HG03520 (cell line): ENCODE results near the gene ST6GALNAC4.
A peak's percentile ranks its signal among the peaks of the same experiment; 100 is the strongest.

Source experiments
- ATAC-seq: cut with Tn5 transposase; IDR thresholded peaks from one replicate; pipeline ENCODE4 v1.9.1; 2021; ENCODE audit warnings: mild to moderate bottlenecking, moderate library complexity; ENCODE audit not compliant: unreplicated experiment

Gene ST6GALNAC4

GRCh38 chr9:127947841-127948710 is 31.2 kb upstream of the ST6GALNAC4 start:
- ATAC-seq = no peak

GRCh38 chr9:127946728-127947127 is 29.9 kb upstream of the ST6GALNAC4 start:
- no peak for ATAC-seq

DNA sequence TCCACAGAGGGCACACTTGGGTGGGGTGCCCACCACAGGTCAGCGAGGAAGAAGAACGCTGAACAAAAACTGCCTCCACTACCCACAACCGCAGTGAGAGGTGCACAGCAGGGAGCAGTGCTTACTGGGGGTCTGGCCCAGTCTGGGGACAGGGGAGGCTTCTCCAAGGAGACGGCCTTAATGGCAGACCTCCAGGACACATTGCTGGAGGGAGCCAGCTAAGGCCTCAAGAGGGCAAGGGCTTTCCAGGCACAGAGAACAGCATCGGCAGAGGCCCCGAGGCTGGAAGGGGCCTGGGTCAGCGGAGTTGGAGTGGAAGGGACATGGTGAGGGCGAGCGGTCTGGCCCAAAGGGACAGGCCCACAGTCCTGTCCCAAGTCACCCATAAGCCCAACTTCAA is 29.1 kb upstream of the ST6GALNAC4 start:
- ATAC-seq = no peak

GRCh38 chr9:127945338-127945737 is 28.5 kb upstream of the ST6GALNAC4 start:
- ATAC-seq = no peak

GRCh38 chr9:127944586-127945218 is 27.9 kb upstream of the ST6GALNAC4 start:
- no peak for ATAC-seq

- no peak for ATAC-seq
Measured at GRCh38 chr9:127943731-127944144, 26.9 kb upstream of the ST6GALNAC4 start.

DNA sequence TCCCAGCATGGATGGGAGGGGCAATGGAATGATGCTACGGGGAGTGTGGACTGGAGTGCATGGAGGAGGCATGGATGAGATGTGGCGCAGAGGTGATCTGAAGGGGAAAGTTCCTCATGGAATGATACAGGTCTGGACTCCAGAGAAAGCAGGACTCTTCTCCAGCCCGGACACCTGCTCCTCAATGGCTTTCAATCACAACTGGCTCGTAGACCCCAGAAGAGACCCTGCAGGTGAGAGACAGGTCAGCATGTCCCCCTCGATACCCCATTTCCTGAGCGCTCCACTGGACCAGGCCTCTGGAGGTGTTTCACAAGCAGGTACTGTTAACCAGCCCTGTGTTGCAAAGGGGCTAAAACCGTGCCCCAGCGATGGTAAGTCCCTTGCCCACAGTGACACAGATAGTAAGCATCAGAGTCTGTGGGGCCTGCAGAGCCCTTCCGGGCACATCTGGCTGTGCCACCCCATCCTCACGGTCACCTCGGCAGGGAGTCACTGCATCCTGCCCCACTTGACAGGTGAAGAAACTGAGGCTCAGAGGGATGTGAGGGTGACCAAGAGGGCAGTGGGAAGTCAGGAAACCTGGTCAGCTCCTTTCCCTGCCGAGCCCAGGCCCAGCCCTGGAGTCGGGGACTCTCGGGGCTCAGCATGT is 26.3 kb upstream of the ST6GALNAC4 start:
- no peak for ATAC-seq

DNA sequence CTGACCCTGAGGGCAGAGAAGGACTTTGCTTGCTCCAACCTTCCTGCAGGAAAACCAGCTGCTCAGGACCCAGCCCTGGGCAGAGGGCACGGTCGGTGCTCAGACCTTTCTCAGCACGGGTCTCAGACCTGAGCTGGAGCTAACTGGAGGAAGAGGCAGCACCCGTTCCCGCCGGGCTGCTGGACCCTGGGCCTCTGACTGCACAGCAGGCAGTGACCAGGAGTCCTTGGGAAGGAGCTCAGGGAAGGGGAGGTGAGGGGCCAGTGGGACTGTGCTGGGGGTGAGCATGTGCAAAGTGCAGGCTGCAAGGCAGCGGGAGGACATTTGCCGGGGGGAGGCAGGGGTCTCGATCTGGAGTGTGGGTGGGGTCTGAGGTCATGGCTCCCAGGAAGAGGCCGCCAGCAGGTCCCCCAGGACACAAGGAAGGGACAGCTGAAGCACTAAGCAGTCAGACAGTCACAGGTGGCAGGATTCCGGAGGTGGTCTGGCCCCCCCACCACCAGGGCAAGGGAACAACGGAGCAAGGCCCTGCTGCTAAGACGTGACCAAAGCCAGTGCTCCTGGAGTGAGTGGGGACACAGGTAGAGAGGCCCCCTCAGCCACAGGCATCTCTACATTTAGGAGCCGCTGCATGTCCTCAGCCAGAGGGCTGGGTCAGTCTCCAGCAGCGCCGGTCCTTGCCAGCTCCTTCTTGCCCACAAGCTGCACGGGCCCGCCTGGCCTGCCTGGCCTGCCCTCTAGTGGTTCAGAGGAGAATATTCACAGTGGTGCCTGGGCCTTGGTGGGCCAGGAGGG is 25.6 kb upstream of the ST6GALNAC4 start:
- no peak for ATAC-seq

DNA sequence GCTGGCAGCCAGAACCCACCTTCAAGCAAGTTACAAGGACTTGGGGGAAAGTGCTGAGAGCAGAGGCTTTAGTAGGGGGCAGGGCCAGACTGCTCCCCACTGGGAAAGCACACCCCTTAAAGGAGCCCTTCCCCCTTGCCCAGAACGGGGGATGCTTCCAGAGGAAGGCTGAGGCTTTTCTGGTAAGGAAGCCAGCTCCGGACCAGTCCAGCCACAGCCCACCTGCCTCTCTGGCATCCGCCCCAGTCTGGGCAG is 25.0 kb upstream of the ST6GALNAC4 start:
- ATAC-seq = no peak

GRCh38 chr9:127941062-127941960 is 24.5 kb upstream of the ST6GALNAC4 start:
- ATAC-seq = no peak

- no peak for ATAC-seq
Measured at GRCh38 chr9:127940593-127940992, 23.8 kb upstream of the ST6GALNAC4 start.

- ATAC-seq = no peak
Measured at GRCh38 chr9:127938298-127938690, 21.5 kb upstream of the ST6GALNAC4 start.

DNA sequence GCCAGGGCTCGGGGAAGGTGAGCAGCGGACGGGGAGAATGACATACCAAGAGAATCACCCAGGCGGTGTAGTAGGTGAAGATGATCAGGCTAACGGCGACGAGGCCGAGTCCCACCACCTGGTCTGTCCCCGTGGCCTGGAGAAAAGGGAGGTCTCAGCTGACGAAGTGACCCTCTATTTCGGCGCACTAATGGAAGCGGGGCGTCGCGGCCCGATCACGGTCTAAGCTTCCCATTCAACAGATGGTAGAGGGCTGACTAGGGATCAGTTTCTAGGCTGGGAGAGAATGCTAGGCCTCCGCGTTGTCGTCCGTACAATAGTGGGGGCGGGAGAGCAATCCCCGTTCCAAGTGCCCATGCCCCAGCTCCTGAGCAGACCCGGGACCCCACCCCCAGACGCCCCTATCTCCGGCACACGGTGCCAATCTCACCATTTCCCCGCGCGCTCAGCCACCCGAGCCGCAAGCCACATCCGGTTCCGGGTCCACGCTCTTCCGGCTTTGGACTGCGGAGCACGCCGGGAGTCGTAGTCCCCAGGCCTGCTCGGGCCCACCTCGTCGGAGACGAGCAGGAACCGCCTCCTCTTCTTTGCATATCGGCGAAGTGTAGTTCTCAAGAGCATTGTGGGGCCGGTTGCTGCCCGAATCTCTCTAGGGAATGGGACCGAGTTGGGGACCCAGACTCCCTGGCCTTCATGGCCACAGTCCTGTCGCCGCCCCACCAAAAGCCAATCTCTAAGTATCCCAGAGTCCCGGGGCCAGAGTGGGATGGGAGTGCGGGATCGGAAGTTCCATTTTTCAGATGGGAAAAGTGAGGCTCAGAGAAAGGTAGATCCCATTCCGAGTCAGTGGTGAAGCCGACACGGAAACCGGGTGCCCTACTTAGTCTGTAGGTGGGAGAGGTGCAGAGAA is 20.8 kb upstream of the ST6GALNAC4 start, which contains the start of gene DPM2:
DPM2 (minus strand) TSS at position 467 of the 910 bp plus-strand sequence; CDS start at position 433, 34 bp downstream.
- peak; percentile 80 for ATAC-seq

GRCh38 chr9:127937056-127937387 is 20.2 kb upstream of the ST6GALNAC4 start:
- no peak for ATAC-seq

- ATAC-seq = no peak
Measured at GRCh38 chr9:127936347-127936852, 19.6 kb upstream of the ST6GALNAC4 start.

- ATAC-seq = no peak
Measured at GRCh38 chr9:127935765-127936221, 19.0 kb upstream of the ST6GALNAC4 start.

- ATAC-seq = no peak
Measured at GRCh38 chr9:127934986-127935385, 18.1 kb upstream of the ST6GALNAC4 start.

- no peak for ATAC-seq
Measured at GRCh38 chr9:127934248-127934647, 17.4 kb upstream of the ST6GALNAC4 start.
